ENCODE data around the gene CHRM4.

CHRM4 gene

GRCh38 chr11:46350695-46351094 lies 40.9 kb downstream of the CHRM4 start:
- DNase-seq (ENCODE audit: low read depth in 1 of 2, low spot score in 1 of 2) = no peak
- Histone ChIP-seq H3K27me3 (ENCODE audit: insufficient read depth, poor library complexity, severe bottlenecking) (no peaks in the 10 kb centered on the region), H3K27ac (replicated peaks) (no peak overlapping the region), H3K4me3 (replicated peaks; ENCODE audit: insufficient read depth, low read length) (no peak overlapping the region)
- no peak for TF ChIP-seq REST (IDR thresholded peaks at IDR 0.05; ENCODE audit: insufficient replicate concordance, low read depth)
- TF ChIP-seq SPI1 (IDR thresholded peaks at IDR 0.05; ENCODE audit: borderline replicate concordance, low read depth) = no peak
- TF ChIP-seq CTCF (IDR thresholded peaks at IDR 0.05; ENCODE audit: insufficient read depth, low read length) = no peak
- no peak for TF ChIP-seq GABPA (IDR thresholded peaks at IDR 0.05; ENCODE audit: low read depth)
- no peak for TF ChIP-seq POLR2AphosphoS5 (IDR thresholded peaks at IDR 0.05; ENCODE audit: low read depth)

GRCh38 chr11:46348566-46349401 lies 42.8 kb downstream of the CHRM4 start:
- Histone ChIP-seq H3K27ac (replicated peaks) (peak overlapping the region; percentile 55), H3K4me3 (replicated peaks; ENCODE audit: insufficient read depth, low read length) (peak overlapping the region; percentile 77), H3K27me3 (ENCODE audit: insufficient read depth, poor library complexity, severe bottlenecking) (no peaks in the 10 kb centered on the region)
- DNase-seq (ENCODE audit: low read depth in 1 of 2, low spot score in 1 of 2) = peak in 1 of 2 experiments; percentile 59
- TF ChIP-seq REST (IDR thresholded peaks at IDR 0.05; ENCODE audit: insufficient replicate concordance, low read depth) = no peak
- TF ChIP-seq SPI1 (IDR thresholded peaks at IDR 0.05; ENCODE audit: borderline replicate concordance, low read depth) = no peak
- TF ChIP-seq GABPA (IDR thresholded peaks at IDR 0.05; ENCODE audit: low read depth) = no peak
- no peak for TF ChIP-seq POLR2AphosphoS5 (IDR thresholded peaks at IDR 0.05; ENCODE audit: low read depth)
- no peak for TF ChIP-seq CTCF (IDR thresholded peaks at IDR 0.05; ENCODE audit: insufficient read depth, low read length)

GRCh38 chr11:46347637-46348311 lies 43.8 kb downstream of the CHRM4 start:
- Histone ChIP-seq H3K27ac (replicated peaks) (peak overlapping the region; percentile 55), H3K27me3 (ENCODE audit: insufficient read depth, poor library complexity, severe bottlenecking) (no peaks in the 10 kb centered on the region), H3K4me3 (replicated peaks; ENCODE audit: insufficient read depth, low read length) (peak overlapping the region; percentile 77)
- no peak for DNase-seq (ENCODE audit: low read depth in 1 of 2, low spot score in 1 of 2)
- no peak for TF ChIP-seq REST (IDR thresholded peaks at IDR 0.05; ENCODE audit: insufficient replicate concordance, low read depth)
- TF ChIP-seq SPI1 (IDR thresholded peaks at IDR 0.05; ENCODE audit: borderline replicate concordance, low read depth) = no peak
- TF ChIP-seq CTCF (IDR thresholded peaks at IDR 0.05; ENCODE audit: insufficient read depth, low read length) = no peak
